Measurements from ENCODE around the gene BIN2.

BIN2 gene

GRCh38 chr12:51253276-51253675 lies 70.7 kb downstream of the BIN2 start:
- no peak for DNase-seq

- DNase-seq: no peak
Observed at GRCh38 chr12:51247523-51248206, 76.3 kb downstream of the BIN2 start.

GRCh38 chr12:51246254-51246853 lies 77.6 kb downstream of the BIN2 start:
- DNase-seq: peak; percentile 61

GRCh38 chr12:51245476-51246253 lies 78.3 kb downstream of the BIN2 start:
- no peak for DNase-seq

- DNase-seq: no peak
Observed at GRCh38 chr12:51244269-51244668, 79.7 kb downstream of the BIN2 start.

GRCh38 chr12:51242876-51243275 lies 81.1 kb downstream of the BIN2 start:
- DNase-seq: peak in 1 of 2 donors; percentile 11

- peak in 1 of 2 donors; percentile 59 for DNase-seq
Observed at GRCh38 chr12:51242120-51242519, 81.9 kb downstream of the BIN2 start.

- DNase-seq: no peak
Observed at GRCh38 chr12:51240971-51241370, 83.0 kb downstream of the BIN2 start.

GRCh38 chr12:51238510-51239334 lies 85.3 kb downstream of the BIN2 start, which contains the start of gene DAZAP2:
DAZAP2 (plus strand) TSS chr12:51238826; CDS start chr12:51238908, 82 bp downstream.
- DNase-seq: peak; percentile 96 to 97

- DNase-seq: no peak
Observed at GRCh38 chr12:51238037-51238509, 85.9 kb downstream of the BIN2 start.

- no peak for DNase-seq
Observed at GRCh38 chr12:51234530-51234929, 89.4 kb downstream of the BIN2 start.

GRCh38 chr12:51232642-51233041 lies 91.3 kb downstream of the BIN2 start:
- DNase-seq: no peak

Measured in CD4-positive, alpha-beta T cell treated with Interleukin-1 beta for 1 hour (primary cell).